AG08396 (cell line): ENCODE measurements around the gene AGTRAP.

Experiments
- DNase-seq: peaks from one replicate; pipeline ENCODE4 v3.0.0; 2012; ENCODE audit warnings: low spot score, mixed read lengths

AGTRAP gene

DNA sequence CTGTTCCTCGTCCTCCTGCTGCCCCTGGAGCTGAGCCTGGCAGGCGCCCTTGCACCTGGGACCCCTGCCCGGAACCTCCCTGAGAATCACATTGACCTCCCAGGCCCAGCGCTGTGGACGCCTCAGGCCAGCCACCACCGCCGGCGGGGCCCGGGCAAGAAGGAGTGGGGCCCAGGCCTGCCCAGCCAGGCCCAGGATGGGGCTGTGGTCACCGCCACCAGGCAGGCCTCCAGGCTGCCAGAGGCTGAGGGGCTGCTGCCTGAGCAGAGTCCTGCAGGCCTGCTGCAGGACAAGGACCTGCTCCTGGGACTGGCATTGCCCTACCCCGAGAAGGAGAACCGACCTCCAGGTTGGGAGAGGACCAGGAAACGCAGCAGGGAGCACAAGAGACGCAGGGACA, 29.6 kb upstream of the AGTRAP start:
- DNase-seq, result no peak

DNA sequence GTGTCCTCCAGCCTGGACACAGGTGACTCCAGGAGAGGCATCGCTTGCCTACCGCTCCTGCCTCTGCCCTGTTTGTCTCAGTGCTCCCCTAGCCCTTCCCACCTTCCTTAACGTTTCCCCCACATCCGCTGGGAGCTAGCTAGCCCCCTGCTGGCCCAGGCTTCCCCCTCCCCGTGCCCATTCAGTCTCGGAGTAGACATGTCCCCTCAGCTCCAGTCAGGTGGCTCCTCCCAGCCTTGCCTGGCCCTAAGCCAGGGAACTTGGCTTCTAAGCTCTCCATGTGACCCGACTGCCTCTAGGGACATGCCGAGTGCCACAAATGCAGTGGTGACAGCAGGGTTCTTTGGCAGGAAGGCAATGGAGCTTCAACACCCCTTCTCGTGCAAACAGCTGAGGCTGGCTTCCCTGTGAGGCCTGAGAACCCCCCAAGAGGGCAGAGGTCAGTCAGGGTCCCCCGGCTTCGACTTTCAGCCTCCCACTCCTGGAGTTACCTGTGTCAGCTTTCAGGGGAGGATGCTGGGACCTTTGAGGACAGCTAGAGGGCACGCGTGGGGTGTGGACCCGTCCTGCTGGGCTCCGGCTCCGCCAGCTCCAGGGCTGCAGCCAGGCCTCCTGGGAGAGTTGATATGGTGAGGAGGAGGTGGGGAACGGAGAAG, 28.2 kb upstream of the AGTRAP start:
- no peak for DNase-seq

DNA sequence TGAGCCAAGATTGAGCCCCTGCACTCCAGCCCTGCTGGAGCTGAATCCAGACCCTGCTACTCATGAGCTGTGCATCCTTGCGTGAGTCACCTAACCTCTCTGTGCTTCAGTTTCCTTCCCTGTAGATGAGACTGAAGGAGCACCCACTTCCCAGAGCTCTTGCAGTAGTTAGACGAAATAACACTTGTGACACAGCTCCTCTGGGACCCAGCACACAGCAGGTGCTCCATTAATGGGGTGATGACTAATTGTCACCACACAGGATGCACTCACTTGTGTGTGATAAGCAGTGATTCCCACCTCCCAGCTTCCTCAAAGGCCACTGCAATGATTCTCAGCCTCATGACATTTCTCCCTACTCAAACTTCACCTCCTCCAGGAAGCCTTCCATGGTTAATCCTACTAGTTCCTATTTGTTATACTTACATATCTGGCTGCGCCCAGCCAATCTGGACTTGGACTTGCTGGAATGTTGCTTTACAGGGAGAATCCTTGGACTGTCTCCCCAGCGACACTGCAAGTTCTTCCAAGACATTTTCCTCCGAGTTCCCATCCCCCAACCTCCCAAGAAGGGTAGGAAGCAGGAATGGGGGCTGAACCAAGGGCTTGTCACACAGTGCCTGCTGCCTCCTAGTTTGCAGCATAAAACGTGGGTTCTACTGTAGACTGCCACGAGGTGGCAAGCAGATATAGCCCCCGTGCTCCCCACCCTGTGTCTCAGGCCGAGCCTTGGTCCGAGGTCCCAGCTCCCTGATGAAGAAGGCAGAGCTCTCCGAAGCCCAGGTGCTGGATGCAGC, 27.2 kb upstream of the AGTRAP start:
- DNase-seq, result no peak

DNA sequence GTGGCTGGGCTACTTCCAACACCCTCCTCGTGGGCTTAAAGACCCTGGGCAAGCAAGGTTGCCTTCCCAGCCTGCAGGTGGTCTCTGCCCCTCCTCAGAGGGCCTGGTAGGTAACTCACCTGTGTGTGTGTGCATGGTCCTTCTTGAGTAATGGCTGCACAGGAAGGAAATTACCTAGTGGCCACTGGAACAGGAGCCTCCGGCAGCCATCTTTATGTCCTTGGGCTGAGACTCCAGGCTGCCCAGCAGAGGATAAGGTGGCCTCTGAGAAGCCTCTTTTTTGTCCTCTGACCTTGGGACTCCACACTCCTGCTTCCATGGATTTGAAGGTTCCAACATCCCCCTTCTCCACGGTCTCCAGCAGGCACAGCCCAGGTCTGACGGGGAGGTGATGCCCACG, 24.4 kb upstream of the AGTRAP start:
- DNase-seq, result no peak

DNA sequence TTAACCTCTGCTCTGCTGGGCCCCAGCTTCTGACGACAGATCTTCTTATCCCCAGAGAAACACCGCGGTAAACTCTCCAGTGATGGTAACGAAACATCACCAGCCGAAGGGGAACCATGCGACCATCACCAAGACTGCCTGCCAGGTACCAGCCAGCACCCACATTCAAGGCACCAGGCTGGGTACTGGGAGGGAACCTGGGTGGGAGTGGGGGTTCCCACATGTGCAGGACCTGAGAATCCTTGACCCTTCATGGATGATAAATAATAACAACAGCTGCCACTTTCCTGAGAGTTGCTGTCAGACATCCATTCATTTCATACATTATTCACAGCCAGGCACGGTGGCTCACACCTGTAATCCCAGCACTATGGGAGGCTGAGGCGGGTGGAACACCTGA, 23.7 kb upstream of the AGTRAP start:
- no peak for DNase-seq

DNA sequence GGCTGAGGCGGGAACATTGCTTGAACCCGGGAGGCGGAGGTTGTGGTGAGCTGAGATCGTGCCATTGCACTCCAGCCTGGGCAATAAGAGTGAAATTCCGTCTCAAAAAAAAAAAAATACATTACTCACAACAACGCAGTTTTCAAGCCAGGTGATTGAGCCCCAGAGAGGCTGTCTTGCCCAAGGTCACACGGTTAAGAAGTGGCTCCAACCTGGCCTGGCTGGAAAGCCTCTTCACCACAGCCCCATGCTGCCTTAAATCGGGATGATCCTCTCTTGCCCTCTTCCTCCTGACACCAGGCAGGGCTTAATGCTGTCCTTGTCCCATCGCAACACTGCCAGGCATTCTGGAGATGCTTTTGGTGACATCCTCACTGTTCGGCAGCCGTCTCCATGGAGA, 22.8 kb upstream of the AGTRAP start:
- no peak for DNase-seq

DNA sequence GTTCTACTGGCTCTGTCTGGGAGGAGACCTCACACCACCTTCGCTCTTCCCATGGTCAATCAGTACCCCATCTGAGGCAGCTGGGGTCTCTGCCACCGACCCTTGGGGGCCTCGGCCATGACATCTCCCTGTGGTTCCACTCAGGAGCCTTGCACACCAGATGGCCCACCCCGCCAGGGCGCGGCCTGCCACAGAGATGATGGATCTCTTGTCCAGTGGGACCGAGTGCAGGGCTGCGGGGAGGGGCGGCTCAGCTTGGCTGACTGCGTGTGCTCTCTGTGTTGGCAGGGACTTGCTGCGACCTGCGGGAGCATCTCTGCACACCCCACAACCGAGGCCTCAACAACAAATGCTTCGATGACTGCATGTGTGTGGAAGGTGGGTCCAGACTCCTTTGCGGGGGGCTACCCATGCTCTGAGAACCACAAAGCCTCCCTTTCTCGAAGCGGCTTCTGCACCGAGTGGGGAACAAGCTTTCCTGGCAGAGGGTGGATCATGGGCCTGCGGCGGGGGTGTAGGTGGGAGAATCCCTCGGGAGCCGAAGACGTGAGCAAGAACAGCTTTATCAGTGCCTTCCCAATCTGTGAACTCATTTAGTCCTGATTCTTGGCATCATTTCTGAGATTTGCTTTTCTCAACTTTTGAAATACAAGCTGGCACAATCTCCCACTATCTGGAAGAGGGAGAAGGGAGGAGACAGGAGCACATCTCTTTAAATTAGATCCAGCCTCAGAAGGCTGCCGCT, 20.9 kb upstream of the AGTRAP start:
- DNase-seq, result no peak

DNA sequence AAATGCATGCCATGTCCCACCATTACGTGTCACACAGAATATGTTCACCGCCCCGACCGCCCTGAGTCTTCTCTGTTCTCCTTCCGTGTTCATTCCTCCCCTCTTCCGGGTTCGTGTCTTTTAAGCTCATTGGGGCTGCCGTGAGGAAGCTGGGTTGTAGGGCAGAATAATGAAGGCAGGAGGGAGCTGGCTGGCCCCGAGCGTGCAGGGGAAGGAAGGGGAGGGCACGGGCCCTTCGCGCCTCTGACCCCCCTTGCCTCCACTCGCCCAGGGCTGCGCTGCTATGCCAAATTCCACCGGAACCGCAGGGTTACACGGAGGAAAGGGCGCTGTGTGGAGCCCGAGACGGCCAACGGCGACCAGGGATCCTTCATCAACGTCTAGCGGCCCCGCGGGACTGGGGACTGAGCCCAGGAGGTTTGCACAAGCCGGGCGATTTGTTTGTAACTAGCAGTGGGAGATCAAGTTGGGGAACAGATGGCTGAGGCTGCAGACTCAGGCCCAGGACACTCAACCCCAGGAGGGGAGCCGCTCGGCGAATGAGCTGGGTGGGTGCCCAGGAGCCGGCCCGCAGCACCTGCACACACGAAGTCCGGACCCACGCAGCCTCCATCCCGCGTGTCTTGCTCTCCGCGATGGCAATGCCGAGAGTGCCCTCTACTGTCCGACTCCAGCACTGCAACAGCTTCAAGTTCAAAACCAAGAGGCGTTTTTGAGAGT, 16.5 kb upstream of the AGTRAP start:
- DNase-seq, result peak; percentile 75

DNA sequence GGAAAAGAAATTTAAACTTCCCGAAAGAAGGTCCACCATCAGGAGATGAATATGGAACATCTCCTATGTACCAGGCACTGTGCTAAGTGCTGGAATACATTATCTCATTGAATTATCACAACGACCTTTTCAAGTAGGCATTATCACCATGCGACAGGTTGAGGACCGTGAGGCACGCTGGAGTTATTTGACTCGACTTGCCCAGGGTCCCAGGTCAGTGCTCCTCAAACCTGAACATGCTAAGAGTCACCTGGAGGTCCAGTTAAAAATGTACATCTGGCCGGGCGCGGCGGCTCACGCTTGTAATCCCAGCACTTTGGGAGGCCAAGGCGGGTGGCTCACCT, 15.9 kb upstream of the AGTRAP start:
- no peak for DNase-seq

DNA sequence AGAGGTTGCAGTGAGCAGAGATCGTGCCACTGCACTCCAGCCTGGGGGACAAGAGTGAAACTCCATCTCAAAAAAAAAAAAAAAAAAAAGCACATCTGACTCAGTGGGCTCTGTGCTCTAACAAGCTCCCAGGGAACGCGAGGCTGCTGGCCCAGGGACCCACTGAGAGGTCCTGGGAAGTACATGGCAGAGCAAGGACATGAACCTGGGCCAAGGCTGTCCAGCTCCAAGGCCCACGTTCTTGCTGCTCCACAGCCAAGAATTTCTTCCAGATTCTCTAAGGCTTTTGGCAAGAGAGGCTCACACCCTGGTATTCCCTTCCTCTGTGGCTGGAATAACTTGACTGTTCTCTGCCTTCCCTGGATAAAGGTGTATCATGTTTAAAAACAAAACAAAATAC, 15.4 kb upstream of the AGTRAP start:
- DNase-seq, result no peak

DNA sequence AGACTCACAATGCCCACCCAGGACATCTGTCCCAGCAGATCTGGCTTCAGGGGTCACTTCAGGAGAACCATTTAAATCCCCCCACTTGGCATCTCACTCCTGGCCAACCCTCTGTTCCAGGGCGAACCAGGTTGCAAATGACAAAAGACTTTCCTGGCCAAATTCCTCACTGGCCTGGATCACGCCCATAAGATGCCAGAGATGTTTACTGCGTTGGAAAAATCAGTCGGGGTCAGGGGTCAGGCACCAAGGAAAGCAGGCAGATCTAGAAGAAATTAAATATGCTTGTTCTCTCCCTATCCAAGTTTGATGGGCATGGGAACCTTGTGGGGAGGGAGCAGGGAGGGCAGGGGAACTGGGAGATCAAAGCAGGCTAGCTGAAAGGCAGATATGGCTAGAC, 14.6 kb upstream of the AGTRAP start:
- DNase-seq, result no peak

DNA sequence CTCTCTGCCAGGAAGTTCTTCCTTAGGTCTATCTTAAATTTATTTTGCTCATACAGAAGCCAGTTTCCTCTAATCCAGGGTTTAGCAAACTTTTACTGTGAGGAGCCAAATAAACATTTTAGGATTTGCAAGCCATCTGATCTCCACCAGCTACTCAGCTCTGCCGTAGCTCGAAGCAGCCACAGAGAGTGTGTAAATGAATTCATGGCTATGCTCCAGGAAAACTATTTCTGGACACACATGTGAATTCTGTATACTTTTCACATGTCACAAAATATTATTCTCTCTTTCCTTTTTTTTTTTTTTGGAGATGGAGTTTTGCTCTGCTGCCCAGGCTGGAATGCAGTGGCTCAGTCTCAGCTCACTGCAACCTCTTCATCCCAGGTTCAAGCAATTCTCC, 13.4 kb upstream of the AGTRAP start:
- no peak for DNase-seq

DNA sequence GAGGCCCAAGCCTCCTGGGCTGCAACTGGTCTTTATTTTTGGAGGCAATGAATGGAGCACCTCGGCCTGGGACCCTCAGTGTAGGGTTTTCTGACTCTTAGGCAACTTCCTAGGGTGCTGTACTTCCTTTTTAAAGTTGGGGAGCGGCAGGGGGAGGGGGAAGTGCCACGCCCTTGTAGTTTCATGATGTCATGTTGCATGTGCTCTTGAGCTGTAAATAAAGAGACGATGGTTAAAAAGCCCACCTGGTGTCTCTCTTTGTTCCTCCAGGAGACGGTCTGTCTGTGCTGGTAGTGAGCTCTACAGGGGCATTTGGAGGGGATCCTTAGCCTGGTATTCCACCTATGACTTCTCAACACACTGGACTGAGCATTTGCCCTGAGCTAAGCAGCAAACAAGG, 10.3 kb upstream of the AGTRAP start:
- DNase-seq, result no peak

DNA sequence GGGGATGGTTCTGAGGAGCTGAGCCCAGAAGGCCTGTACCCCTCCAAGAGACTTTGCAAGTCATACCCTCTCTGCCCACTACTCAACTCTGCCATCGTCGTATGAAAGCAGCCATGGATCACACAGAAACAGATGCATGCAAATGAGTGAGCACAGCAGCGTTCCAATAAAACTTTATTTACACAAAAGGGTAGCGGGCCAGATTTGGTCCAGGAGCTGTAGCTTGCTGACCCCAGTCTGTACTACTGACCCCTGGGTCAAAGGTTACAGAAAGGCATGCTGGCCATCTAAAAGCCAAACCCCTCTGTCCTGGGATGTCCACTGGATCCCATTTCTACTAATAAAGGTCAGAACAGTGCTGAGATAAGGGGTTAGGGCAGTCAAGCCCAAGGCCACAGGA, 8.8 kb upstream of the AGTRAP start:
- no peak for DNase-seq

DNA sequence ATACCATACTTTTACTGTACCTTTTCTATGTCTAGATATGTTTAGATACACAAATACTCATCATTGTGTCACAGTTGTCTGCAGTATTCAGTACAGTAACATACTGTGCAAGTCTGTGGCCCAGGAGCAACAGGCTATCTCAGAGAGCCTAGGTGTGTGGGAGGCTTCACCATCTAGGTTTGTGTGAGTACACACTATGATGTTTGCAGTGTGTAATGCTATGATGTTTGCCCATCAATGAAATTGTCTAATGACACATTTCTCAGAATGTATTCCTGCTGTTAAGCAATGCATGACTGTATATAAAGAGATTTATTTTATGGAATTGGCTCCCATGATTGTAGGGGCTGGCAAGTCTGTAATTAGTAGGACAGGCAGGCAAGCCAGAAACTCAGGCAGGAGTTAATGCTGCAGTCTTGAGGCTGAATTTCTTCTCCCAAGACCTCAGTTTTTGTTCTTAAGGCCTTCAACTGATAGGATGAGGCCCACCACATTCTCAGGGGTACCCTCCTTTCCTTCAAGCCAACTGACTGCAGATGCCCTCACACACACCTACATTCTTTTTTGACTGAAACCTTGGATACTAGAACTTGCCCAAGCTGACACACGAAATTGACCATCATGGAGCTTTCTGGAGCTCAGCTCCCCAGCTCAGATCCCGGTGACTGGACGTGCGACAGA, 7.7 kb upstream of the AGTRAP start:
- no peak for DNase-seq

DNA sequence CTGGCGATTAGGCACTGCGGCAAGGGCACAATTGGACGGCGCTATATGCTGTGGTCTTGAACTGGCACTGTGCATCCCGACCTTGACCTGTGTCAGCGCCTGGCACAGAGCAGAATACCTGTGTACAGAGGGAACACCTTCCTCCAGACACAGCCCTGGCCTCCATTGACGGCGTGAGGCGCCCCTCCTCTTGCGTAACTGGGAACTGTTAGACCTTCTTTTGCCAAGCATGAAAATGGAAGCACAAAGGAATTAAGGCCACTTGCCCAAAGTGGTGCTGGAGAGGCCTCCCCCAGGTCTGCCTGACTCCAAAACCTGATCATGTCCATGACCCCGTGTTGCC, 6.8 kb upstream of the AGTRAP start:
- no peak for DNase-seq

DNA sequence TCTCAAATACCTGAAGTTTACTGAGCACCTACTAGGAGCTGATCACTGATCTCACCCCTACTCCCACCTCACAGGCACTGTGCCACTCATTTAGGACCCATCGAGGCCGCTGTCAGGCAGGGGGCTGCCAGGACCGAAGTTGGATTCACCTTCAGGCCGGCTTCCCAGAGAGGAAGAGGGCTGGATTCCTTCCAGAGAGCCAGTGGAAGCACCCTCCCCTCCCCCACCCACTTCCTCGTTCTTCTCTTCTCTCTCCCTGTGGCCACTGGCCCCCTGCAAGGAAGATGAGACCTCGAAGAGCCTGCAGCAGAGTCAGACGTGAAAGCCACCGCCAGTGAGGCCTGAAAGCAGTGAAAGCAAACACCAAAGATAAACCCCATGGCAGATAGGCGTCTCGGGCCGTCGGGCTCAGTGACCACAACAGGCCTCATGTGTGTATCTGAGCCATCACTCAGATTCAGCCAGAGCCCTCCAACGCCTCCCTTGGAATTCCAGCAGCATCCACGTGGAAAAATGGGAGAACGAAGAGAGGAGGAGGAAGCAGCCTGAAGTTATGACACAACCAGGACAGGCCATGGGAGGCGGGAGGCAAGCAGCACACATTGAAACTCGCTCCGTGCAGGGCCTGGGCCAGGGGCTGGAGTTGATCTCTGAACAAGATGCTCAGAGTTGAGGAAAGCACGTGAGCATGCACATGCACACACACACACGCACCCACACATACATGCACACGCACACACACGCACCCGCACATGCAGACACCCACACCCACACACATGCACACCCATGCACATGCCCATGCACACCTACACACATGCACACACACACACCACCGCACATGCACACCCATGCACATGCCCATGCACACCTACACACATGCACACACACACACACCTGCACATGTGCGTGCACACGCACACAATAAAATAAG, 6.2 kb upstream of the AGTRAP start:
- DNase-seq, result no peak

DNA sequence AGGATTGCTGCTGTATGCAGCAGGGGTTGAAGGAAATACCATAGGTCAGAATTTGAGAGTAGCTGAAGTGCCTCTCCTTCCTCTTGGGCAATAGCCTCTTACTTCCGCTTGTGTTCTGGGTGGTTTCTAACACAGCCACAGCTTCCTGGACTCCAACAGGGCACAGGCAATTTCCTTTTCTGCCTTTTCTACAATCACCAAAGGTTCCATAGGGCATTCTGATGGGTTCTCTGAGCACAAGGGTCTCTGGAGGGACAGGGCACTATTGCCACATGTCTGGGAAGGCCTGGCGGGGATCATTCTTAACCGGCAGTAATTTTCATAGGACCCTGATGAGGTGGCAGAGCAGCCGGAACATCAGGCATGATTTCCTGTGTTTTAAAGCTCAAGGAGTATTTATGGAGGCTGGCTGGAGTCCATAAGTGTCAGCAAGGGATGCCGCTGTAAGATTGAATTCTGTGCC, 5.5 kb upstream of the AGTRAP start:
- no peak for DNase-seq

DNA sequence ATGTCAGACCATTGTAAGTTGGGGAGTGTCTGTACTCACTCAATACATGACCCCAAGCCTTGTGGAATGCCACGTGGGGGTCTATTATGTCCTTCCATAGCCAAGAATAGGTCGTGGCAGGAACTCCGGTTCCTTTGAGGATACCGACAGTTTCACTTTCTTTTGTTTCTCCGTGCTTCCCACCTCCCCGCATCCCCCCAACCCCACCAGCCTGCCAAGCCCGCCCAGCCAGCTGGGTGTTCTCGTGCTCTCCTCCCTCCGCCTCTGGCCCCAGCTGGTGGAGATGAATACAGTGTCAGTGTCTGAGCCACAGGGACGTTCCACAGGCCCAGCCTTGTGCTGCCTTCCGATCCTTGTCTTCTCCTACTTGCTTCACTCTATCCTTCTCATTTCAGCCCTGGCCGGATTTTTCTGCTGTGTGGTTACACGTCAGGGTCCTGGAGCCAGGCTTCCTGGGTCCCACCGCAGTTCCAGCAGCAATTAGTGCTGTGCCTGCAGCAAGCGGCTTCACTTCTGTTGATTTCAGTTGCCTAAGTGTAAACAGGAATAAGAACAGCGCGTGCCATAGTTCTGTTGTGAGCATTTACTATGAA, 4.1 kb upstream of the AGTRAP start:
- peak; percentile 87 for DNase-seq

DNA sequence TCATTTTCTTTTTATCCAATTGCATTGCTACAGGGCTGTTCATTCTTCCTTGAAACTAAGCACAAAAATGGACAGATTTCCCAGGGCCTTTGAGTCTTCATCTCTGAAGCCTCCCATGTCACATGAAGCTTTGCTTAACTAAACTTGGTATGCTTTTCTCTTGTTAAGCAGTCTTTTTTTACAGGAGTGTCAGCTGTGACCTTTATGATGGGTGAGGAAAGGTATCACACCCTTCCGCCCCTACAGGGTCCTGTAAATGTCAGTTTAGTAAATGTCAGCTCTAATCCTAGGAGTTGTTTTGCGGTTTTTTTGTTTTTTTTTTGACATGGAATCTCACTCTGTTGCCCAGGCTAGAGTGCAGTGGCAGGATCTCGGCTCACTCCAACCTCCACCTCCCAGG, 2.6 kb upstream of the AGTRAP start:
- DNase-seq, result no peak

DNA sequence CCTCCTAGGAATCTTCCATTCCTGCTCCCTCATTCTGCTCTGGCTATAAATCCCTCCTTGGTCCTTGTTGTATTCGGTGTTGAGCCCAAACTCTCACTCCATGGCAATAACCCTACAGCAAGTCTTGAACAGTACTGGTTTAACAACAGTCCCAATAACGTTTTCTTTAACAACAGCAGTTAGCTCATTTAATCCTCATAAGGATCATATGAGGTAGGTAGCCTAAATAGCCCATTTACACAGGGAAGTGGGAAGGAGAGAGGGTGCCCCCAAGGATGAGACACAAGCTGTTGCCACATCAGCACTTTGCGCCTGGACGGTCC, 444 bp upstream of the AGTRAP start:
- no peak for DNase-seq
